HUDEP-2 (cell line): ENCODE results near the gene UBXN10.

Experiments used
- DNase-seq, 76 experiments: peaks; one replicate each; lab custom pipeline; 2025; ENCODE audit not compliant: unreplicated experiment in 76 of 76; lab: John Stamatoyannopoulos, UW

UBXN10 gene

DNA sequence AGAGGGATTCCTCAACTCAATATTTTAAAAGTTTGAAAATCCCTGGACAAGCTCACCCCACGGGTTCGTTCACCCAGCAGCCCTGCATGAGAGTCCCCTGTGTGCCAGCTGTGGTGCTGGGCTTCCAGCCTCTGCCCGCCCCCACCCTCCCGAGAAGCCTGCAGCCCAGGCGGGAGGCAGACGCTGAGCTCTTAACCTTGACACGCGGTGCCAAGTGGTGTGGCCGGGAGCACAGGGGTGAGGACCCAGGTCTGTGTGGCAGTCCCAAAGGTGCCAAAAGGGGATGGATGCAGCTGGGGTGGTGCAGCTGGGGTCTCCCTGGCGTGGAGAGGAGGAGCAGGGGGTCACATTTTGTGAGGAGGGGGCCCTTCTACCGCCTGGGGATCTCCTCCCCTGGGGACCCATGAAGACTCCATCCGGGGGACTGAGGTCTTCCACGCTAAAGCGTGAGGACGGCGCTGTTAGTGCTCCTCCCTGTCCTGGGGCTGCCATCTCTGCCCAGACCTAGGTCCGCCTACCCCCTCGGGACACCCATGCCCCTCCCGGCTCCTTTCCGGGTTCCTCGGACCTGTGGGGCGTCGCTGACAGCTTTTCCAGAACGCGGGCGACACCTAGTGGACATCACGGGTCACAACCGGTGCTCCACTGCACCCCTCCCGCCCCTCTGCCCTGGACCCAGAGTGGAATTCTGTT lies 33.8 kb upstream of the UBXN10 start:
- peak in 64 of 76 experiments; percentile 9 to 73 (median 50) for DNase-seq

DNA sequence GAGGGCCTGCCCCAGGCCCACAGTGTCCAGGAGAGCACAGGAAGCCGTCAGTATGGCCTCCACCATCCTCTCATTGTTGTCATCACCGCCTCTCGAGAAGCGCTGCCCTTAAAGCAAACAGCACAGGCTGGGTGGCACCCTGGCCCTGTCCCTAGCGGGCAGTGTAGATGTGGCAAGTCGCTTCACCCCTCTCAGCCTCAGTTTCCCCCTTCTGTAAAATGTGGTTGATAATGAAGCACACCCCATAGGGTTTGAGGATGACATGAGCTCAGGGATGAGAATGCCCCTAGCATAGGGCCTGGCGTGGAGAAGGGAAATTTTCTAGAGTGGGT lies 33.3 kb upstream of the UBXN10 start:
- DNase-seq, result no peak

DNA sequence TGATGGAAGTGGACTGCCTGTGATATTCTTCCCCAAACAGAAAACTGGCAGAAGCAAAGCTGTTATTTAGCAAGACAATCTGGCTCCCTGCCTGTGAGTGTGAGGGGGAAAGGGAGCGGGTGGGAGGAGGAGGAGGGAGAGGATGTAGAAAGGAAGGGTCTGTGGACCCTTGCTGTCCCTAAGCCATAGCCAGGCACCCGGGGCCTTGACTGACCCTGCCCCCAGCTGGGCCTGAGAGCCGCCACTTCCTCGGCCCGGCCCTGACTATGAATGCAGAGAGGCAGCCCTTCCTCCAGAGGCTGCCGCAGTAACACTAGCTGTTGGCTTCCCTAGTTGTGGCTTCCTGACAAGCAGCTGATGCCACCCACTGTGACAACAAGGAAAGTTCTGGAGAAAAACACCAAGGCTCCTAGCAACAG lies 32.9 kb upstream of the UBXN10 start:
- DNase-seq, result no peak

DNA sequence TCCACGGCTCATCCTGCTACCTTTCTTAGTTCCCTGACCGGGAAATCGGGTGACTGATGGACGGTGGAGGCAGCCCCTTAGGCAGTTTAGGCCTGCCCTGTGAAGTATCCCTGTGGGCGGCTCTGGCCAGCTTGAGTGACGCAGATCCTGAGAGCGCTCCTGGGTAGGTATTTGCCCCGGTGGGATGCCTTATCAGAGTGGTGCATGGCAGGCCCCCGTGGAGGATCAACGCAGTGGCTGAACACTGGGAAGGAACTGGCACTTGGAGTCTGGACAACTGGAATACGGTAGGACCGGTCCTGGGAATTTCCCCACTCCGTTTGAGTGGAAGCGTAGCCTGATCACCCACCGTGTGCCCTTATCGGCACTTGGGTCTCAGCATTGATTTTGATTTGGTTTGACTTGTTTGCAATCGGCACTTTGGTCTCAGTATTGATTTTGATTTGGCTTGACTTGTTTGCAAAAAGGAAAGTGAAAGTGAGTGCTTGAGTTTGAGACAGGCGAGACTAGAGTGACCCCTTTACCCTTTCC lies 31.5 kb upstream of the UBXN10 start:
- no peak for DNase-seq

DNA sequence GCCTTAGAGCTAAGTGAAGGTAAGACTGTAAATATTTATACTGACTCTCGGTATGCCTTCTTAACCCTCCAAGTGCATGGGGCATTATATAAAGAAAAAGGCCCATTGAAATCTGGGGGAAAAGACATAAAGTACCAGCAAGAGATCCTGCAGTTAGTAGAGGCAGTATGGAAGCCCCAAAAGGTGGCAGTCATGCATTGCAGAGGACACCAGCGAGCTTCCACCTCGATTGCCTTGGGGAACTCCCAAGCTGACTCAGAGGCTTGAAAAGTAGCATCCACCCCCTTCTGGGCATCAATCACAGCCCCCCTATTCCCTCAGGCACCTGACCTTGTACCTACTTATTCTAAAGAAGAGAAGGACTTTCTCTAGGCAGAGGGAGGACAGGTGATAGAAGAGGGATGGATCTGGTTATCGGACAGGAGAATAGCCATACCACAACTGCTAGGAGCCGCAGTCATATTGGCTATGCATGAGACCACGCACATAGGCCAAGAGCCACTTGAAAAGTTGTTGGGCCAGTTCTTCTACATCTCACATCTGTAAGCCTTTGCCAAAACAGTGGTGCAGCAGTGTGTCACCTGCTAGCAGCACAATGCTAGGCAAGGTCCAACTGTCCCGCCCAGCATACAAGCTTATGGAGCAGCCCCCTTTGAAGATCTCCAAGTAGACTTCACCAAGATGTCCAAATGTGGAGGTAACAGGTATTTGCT lies 27.4 kb upstream of the UBXN10 start:
- no peak for DNase-seq

DNA sequence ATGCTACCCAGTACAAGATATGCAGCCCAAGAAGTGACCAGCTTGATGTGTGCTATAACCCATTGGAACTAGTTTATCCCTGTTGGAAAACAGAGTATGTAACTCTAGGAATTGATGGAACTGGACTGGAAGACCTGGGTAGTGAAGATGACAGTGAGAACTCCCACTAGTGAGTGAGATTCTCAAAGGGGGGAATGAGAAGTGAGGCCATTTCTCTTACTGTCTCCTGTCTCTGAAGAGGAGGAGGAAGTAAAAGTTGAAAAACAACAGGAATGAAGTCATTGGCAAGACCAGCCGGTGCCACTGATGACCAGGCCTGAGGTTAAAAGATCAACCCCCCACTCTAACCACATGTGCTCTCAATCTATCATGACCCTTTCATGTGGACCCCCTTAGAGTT lies 25.9 kb upstream of the UBXN10 start:
- DNase-seq, result peak in 1 of 76 experiments; percentile 24

DNA sequence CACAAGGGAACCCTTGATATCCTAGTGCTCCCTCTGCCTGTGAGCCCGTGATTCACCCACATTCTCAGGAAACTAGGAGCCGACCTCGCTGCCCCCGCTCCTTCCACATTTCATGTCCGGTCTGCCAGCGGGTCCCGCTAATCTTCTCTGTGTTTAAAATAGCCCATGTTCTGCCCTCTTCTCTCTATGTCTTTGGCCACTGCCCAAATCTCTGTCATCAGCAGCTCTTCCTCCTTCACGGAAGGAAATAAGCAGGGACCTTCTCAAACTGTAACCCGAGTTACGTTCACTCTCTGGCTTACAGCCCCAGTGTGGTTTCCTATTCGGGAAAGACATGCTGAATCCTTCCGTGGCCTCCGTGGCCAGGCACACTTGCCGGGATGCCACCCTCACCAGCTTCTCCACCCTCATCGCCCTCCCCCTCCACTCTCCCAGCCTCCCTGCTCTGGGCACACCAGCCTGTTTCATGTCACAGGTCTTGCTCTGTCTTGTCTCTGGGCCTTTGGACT lies 21.1 kb upstream of the UBXN10 start:
- DNase-seq, result no peak

DNA sequence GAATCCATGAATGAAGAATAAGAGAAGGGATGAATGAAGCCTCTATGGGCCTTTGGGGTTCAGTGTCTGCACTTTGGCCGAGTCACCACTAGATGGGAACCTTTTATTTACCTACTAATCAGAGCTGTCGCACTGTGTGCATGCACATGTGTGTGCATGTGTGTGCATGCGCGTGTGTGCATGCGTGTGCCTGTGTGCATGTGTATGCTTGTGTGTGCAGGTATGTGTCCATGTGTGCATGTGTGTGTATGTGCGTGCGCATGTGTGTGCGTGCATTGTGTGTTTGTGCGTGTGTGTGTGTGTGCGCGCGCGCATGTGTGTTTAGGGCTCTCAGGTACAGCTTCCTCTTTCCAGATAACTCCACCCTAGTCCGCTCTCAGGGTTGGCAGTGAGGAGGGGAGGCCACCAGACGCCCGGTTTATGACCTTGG lies 20.4 kb upstream of the UBXN10 start:
- peak in 45 of 76 experiments; percentile 3 to 60 (median 23) for DNase-seq

DNA sequence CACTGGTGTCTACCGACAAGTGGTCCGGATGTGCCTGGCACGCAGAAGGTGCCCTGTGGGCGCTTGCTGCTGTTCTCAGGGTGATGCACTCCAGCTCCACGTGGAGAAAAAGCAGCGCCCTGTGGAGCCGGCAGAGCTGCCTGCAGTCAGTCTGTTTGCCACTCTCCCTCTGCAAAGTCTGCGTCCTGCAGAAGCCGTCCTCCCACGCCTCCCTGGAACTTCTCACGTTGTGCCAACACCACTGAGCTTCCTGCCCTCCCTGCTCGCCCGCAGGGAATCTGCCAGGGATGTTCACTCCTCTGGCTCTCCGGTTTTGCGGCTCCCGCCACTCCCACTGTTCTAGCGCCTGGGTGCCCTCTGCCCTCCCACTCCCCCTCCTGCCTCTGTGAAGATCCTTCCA lies 19.8 kb upstream of the UBXN10 start:
- DNase-seq, result no peak

DNA sequence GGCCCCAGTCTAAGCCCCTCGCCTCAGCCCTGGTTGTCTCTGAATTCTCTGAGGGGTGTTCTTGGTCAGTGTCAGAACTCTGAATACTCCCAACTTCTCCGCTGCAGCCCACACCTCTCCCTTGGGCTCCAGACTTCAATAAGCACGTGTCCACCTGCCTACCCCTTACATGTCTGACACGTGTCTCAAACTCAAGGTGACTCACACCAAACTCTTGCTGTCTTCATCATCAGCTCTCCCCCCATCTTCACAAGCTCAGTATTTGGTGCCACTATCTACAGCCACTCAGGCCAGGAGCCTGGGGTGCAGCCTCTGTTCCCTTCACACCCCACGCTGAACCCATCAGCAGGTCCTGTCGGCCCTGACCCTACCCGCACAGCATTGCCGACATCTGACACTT lies 18.8 kb upstream of the UBXN10 start:
- DNase-seq, result no peak

DNA sequence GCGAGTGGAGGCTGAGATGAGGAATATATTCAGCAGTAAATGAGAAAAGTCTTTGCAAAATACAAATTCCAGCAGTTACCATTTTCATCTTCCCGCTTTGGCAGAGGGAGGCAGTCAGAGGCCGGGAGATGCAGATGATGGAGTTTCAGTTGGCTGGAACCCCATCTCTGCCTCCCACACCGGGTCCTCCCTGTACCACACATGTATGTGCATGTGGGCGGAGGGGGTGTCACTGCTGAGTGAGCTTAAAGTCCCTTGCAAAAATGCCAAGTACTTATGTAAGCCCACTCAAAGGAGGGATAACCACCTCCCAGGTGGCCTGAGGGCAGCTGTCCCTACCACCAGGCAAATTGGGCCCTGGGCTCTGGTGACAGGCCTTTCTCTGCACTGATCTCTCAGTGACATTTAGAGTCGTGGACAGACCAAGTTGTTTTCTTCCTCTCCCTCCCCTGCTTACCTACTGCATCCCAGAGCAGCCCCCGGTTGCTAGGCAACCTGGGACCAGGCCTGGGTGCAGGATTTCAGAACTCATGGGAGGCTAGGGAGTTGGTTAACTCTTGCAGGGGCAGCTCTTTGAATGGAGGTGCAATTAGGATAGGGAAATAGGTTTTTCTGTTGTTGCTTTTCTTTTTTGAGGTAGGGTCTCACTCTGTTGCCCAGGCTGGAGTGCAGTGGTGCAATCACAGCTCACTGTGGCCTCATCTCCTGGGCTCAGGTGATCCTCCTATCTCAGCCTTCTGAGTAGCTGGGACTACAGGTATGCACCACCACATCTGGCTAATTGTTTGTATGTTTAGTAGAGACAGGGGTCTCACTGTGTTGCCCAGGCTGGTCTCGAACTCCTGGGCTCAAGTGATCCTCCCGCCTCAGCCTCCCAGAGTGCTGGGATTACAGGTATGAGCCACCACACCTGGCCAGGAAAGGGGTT lies 17.1 kb upstream of the UBXN10 start:
- DNase-seq, result peak in 18 of 76 experiments; percentile 4 to 50 (median 16)

DNA sequence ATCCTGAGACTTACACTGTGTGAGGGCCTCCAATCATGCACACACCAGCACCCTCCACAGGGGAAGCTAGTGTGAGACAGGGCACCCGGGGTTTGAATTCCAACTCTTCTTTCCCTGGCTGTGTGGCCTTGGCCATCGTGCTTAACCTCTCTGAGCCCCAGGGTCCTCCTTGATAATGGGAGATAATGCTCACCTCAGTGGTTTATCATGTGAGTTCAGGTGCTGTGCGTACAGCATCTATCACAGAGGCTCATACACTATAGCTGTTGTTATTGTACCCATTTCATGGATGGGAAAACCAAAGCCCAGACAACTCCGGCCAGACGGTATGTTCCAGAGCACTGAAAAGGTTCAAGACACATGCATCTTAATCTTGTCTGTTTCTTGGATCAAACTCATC lies 16.0 kb upstream of the UBXN10 start:
- no peak for DNase-seq

DNA sequence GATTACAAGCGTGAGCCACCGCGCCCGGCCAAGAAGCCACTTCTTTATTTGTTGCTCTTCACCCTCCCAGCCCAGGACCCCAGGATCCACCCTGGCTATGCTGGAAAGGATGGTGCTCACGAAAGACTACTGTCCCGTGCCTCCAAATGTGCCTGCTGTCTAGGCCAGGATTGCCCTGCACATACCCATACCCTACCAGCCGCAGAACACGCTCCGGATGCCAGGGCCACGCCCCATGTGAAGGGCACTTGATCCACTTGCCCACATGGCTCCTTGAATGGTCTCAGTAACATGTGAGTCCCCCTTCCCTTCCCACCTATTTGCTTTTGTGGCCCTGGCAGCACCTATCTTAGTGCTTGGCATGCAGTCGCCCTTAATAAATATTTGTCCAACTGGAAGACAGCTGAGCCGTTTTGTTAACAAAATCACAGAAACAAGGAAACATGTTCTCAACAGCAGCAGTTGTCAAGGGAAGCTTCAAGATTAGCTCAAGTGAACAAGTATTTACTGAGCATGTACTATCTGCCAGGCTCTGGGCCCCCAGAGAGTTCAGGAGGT lies 13.8 kb upstream of the UBXN10 start:
- no peak for DNase-seq

DNA sequence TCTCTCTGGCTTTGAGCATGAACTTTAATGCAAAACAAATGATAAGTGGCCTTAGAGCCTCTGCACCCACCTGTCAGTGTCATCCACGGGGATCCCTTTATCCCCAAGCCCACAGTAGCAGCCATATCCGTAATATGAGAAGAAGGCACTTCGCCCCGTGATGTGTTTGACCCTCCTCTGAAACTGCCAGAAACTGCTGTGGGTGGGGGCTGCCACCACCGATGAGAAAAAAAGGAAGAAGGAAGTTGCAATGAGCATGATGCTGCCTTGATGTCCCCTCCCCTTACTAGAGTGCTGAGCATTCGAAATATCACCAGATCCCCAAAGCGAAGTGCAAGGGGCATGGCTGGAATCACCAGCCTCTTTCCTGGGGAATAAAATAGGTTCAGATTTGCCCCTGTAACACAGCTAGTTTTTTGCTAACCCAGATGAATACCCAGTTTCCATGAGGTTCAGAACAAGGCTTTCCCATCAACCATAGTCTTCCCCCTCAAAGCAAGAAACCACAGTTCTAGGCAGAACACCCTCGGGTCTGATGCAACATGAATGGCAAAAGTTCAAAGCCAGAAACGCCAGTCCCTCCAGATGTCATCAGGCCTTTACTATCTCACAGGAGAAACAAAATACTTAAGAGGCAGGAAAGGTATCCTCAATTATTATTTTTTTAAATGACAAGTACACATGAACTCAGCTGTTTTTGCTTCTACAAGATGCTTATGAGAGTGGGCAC lies 10.8 kb upstream of the UBXN10 start:
- DNase-seq, result no peak

DNA sequence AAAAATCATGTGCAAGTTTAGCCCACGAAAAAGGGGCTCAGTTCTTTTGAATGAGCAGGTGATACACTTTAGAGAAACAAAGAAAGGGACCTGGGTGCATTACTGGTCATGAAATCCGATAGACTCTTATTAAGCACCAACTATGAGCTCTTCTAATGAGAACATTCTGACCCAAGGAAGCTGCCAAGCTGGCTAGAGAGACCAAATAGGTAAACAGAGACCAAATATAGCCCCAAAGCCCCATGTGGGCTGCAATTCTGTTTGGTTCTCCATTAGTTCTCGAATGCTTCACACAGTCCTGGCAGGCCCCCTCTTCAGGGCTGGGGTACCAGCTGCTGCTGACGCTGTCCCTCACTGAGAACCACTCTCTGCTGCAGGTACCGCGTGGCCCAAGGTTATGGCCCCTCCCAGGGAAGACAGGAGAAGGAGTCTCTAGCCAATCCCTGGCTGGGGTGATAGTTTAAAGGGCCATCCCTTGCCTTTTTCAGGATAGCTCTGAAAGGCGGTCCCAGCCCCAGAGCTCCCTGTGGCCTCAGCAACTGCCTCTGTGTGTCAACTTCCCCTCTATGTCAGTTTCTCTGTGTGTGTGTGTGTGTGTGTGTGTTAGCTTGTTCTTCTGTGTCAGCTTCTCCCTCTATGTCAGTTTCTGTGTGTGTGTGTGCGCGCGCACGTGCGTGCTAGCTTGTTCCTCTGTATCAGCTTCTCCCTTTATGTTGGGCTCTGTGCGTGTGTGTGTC lies 7.1 kb upstream of the UBXN10 start:
- no peak for DNase-seq

DNA sequence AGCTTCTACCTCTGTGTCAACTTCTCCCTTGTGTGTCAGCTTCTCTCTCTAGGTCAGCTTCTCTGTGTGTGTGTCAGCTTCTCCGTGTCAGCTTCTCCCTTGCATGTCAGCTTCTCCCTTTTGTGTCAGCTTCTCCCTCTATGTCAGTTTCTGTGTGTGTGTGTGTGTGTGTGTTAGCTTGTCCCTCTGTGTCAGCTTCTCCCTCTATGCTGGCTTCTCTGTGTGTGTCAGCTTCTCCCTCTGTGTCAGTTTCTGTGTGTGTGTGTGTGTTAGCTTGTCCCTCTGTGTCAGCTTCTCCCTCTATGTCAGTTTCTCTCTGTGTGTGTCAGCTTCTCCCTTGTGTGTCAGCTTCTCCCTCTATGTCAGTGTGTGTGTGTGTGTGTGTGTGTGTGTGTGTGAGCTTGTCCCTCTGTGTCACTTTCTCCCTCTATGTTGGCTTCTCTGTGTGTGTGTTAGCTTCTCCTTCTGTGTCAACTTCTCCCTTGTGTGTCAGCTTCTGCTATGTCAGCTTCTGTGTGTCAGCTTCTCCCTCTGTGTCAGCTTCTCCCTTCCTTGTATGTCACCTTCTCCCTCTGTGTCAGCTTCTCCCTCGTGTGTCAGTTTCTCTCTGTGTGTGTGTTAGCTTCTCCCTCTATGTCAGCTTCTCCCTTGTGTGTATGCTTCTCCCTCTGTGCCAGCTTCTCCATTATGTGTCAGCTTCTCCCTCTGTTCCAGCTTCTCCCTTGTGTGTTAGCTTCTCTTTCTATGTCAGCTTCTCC lies 6.3 kb upstream of the UBXN10 start:
- DNase-seq, result no peak

DNA sequence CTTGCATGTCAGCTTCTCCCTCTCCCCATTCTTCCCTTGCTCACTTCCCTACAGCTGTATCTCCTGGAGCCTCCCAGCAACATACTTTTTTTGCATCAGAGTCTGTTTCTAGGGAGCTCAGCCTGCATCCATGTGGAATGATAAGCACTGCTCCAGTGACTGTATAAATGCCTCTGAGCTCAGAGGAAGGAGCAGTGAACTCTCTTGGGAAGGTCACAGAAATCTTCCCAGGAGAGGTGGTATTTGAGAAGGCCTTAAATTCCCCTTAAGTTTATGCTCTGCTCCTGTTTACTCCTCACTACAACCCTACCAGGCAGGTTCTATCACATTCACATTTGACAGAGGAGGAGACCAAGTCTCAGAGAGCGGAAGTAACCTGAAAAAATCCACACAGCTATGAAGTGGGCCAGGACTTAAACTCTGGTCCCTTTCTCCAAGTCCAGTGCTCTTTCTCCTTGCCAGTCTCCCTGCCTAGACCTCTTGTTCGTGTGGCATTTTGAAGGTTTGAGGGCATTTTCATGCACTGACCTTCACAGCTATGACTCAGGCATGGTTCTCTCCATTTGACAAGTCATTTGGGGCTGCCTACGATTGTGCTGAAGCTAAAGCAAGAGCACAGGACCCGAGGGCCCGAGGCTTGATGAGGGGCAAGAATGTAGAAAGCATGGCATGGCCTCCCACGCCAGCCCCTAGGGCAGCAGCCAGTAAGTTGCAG lies 5.6 kb upstream of the UBXN10 start:
- no peak for DNase-seq

DNA sequence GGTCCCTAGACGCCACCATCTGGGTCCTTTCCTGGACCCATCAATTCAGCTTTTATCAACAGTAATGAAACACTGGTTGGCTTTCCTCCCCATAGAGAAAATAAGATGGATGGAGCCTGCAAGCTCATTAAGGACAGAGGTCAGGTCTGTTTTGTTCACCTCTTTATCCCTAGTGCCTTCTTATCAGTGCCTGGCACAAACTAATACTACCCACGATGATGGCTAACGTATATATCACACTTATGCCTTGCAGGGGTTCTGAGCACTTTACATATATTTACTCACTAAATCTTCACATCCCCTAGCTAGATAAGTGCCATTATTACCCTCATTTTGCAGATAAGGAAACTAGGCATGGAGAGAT lies 5.1 kb upstream of the UBXN10 start:
- DNase-seq, result no peak
